IMR-90 (cell line): ENCODE data around the gene CEP72. TPM values are rescaled to one million over a fixed set of nuclear protein-coding genes. Genes with fewer than 3 reads are reported as not detected.
"Not testable (repeated sequence)": the region's sequence is repeated elsewhere in the genome, so short reads cannot be mapped to it uniquely, and the experiment has no call there.

Experiments used
- ATAC-seq: fragments of 200-7000 bp; cut with Tn5 transposase; 2 replicates; pipeline ENCODE4 v1.9.1; 2020; ENCODE audit warnings: low read depth, mild to moderate bottlenecking, moderate library complexity
- BruUV-seq: library from RNA; stranded (reverse); fragments of 400-500 nt; replicated peaks from 2 replicates; lab custom pipeline; 2021; lab: Mats Ljungman, UMichigan
- CTCF ChIA-PET: fragments of 300-600 bp; formaldehyde crosslinking; extraction: SDS; loops from one replicate; lab custom pipeline; 2021; ENCODE audit warnings: antibody characterized with exemption; lab: Yijun Ruan, JAX
- POLR2A ChIA-PET: fragments of 300-600 bp; sonication (Branson Sonifier 250); formaldehyde crosslinking; loops from one replicate; lab custom pipeline; 2022; ENCODE audit warnings: antibody characterized with exemption; ENCODE audit not compliant: unreplicated experiment; lab: Charles Lee
- DNase-seq: peaks from one replicate; pipeline ENCODE4 v3.0.0; 2013
- H2AFZ ChIP-seq: replicated peaks from 2 replicates; pipeline ENCODE3; 2013; ENCODE audit warnings: low read length, mild to moderate bottlenecking; ENCODE audit not compliant: poor library complexity
- H2AK5ac ChIP-seq: 2 replicates; pipeline ENCODE4 v1.6.1; 2013; ENCODE audit warnings: low read depth, low read length, inconsistent platforms
- H2AK9ac ChIP-seq: replicated peaks from 2 replicates; pipeline ENCODE3; 2013; ENCODE audit warnings: mild to moderate bottlenecking, low read depth, low read length, moderate library complexity; ENCODE audit not compliant: poor library complexity
- H2BK120ac ChIP-seq: 2 replicates; pipeline ENCODE4 v1.6.1; 2013; ENCODE audit warnings: low read depth, low read length, inconsistent platforms
- H2BK15ac ChIP-seq: 3 replicates; pipeline ENCODE4 v1.6.1; 2013; ENCODE audit warnings: low read depth, low read length, inconsistent platforms
- H2BK20ac ChIP-seq: 2 replicates; pipeline ENCODE4 v1.6.1; 2013; ENCODE audit warnings: low read depth, mild to moderate bottlenecking, inconsistent platforms, low read length, moderate library complexity
- H2BK5ac ChIP-seq: 2 replicates; pipeline ENCODE4 v1.6.1; 2013; ENCODE audit warnings: mild to moderate bottlenecking, low read depth, low read length, inconsistent platforms; ENCODE audit not compliant: poor library complexity, severe bottlenecking
- H3K14ac ChIP-seq: replicated peaks from 2 replicates; pipeline ENCODE4 v1.6.1; 2013; ENCODE audit warnings: low read depth, low read length, inconsistent platforms
- H3K18ac ChIP-seq: 2 replicates; pipeline ENCODE4 v1.6.1; 2013; ENCODE audit warnings: low read depth, low read length, control low read depth
- H3K23ac ChIP-seq: 2 replicates; pipeline ENCODE4 v1.6.1; 2013; ENCODE audit warnings: low read depth, low read length, inconsistent platforms
- H3K27ac ChIP-seq: 2 replicates; pipeline ENCODE4 v1.5.1; 2013; ENCODE audit warnings: mild to moderate bottlenecking, control low read depth, low read length; ENCODE audit not compliant: insufficient read depth
- H3K27me3 ChIP-seq: 2 replicates; pipeline ENCODE4 v1.6.1; 2013; ENCODE audit warnings: low read length; ENCODE audit not compliant: control insufficient read depth, insufficient read depth
- H3K36me3 ChIP-seq: 2 replicates; pipeline ENCODE4 v1.6.1; 2013; ENCODE audit warnings: low read length, mixed read lengths; ENCODE audit not compliant: control insufficient read depth, insufficient read depth
- H3K4ac ChIP-seq: 2 replicates; pipeline ENCODE4 v1.6.1; 2013; ENCODE audit warnings: low read depth, low read length, inconsistent platforms
- H3K4me1 ChIP-seq: 2 replicates; pipeline ENCODE4 v1.6.1; 2013; ENCODE audit warnings: low read length, mixed read lengths; ENCODE audit not compliant: control insufficient read depth, insufficient read depth
- H3K4me2 ChIP-seq: 2 replicates; pipeline ENCODE4 v1.6.1; 2013; ENCODE audit warnings: low read depth, mild to moderate bottlenecking, control low read depth, low read length, moderate library complexity
- H3K4me3 ChIP-seq: 2 replicates; pipeline ENCODE4 v1.5.1; 2013; ENCODE audit warnings: low read depth, mild to moderate bottlenecking, control low read depth, low read length, moderate library complexity; ENCODE audit not compliant: insufficient read depth
- H3K56ac ChIP-seq: 2 replicates; pipeline ENCODE4 v1.6.1; 2013; ENCODE audit warnings: low read length, inconsistent platforms; ENCODE audit not compliant: insufficient read depth; ENCODE audit errors: extremely low read depth
- H3K79me1 ChIP-seq, 2 experiments: 2 replicates each; pipeline ENCODE4 v1.6.1; 2013; ENCODE audit warnings: low read length in 2 of 2, inconsistent platforms in 1 of 2, low read depth in 1 of 2
- H3K9ac ChIP-seq: 2 replicates; pipeline ENCODE4 v1.6.1; 2013; ENCODE audit warnings: low read depth, low read length, control low read depth
- H3K9me1 ChIP-seq: 2 replicates; pipeline ENCODE4 v1.6.1; 2013; ENCODE audit warnings: low read length, inconsistent platforms; ENCODE audit not compliant: insufficient read depth
- H3K9me3 ChIP-seq: 2 replicates; pipeline ENCODE4 v1.6.1; 2013; ENCODE audit warnings: low read length; ENCODE audit not compliant: control insufficient read depth, insufficient read depth
- H4K20me1 ChIP-seq: 2 replicates; pipeline ENCODE4 v1.6.1; 2013; ENCODE audit warnings: low read length, inconsistent platforms; ENCODE audit not compliant: insufficient read depth
- H4K5ac ChIP-seq: 2 replicates; pipeline ENCODE4 v1.6.1; 2013; ENCODE audit warnings: mild to moderate bottlenecking, low read depth, low read length, control low read depth
- H4K8ac ChIP-seq, 2 experiments: 2 replicates each; pipeline ENCODE4 v1.6.1; 2013; ENCODE audit warnings: low read depth in 2 of 2, low read length in 2 of 2, control low read depth in 1 of 2, inconsistent platforms in 1 of 2
- H4K91ac ChIP-seq: 2 replicates; pipeline ENCODE4 v1.6.1; 2013; ENCODE audit warnings: low read depth, low read length, inconsistent platforms; ENCODE audit not compliant: insufficient read depth
- WGBS, 2 experiments: methylation state at CpG; one replicate each; pipeline versions ENCODE4 v1.1.5 to v1.1.7; 2013; ENCODE audit warnings: missing lambda C conversion rate in 2 of 2; ENCODE audit not compliant: insufficient read length in 1 of 2; ENCODE audit errors: extremely low coverage in 2 of 2; 5-methylcytosine and 5-hydroxymethylcytosine counted together
- dilution Hi-C: fragments of 300-500 bp; cut with HindIII; formaldehyde crosslinking; loops from one replicate; pipeline ENCODE4 v1.14.3; 2018; ENCODE audit warnings: low sequenced_read_pairs; ENCODE audit not compliant: unreplicated experiment
- in situ Hi-C: fragments of 300-500 bp; cut with MboI; formaldehyde crosslinking; loops from 3 replicates; pipeline ENCODE4 v1.14.3; 2019; ENCODE audit warnings: low sequenced_read_pairs, inconsistent platforms, mixed read lengths
- intact Hi-C: fragments of 100-400 bp; cut with micrococcal nuclease; formaldehyde crosslinking; loops from 2 replicates; pipeline ENCODE4 v1.10.0; 2022
- polyA plus RNA-seq, 3 experiments: library from polyadenylated mRNA; depleted of rRNA; stranded (reverse); fragments of >200 nt; gene quantifications; 2 replicates each; pipeline ENCODE4 v1.2.3, GENCODE V29; 2012; ENCODE audit warnings: low replicate concordance in 1 of 3
- total RNA-seq: library from RNA; depleted of rRNA; stranded (reverse); fragments of >200 nt; gene quantifications from 2 replicates; pipeline ENCODE4 v1.2.3, GENCODE V29; 2012

Gene CEP72
- total and polyA plus RNA-seq, 2 of the 4 experiments (the other 2 are of a cell fraction), result 2.9 to 4.3 TPM

DNA sequence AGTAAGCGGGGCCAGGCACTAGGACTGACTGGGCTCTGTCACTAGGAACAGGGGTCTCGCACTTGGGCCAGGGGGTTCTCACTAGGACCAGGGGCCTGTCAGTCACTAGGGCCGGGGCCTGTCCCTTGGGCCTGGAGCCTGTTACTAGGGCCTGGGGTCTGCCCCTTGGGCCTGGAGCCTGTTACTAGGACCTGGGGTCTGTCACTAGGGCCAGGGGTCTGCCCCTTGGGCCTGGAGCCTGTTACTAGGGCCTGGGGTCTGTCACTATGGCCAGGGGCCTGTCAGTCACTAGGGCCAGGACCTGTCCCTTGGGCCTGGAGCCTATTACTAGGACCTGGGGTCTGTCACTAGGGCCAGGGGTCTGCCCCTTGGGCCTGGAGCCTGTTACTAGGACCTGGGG, 70.1 kb downstream of the CEP72 start:
- POLR2A ChIA-PET, result not testable (repeated sequence)
- intact Hi-C loops, result loop anchor here (2.0 kb wide), 1 partner anchor 93 kb away; no protein-coding TSS in a partner anchor

DNA sequence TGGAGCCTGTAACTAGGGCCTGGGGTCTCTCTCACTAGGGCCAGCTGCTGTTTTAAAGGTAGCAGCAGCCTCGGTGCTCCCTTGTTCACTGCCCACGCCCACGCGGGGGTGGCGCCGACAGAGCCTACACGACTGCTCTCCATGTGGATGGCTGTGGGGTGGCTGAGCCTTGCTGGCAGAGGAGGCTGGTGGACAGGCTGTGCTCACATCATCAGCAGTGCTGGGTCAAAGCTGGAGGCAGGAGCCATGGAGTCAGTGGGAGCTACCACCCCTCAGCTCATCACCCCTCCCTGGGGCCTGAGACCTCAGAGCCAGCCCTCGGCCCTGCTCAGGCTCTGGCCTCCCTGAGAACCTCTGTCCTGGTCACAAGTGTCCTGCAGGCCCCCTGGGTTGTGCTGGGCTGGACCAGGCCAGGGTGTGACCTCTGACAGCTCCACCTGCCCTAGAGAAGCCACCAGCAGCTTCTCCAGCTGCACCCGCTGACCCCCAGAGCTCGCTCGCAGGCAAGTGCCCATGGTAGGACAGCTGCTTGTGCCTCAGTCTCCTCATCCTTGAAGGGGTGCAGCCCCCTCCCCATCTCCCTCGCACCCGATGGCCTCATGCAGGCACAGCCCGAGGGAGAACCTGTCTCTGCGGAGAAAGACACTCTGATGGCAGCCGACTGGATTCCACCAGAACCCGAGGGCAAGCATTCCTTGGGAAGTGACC, 70.7 kb downstream of the CEP72 start:
- H3K79me1 ChIP-seq, H3K36me3 ChIP-seq, H3K4me2 ChIP-seq, POLR2A ChIA-PET, H2AFZ ChIP-seq, H3K27me3 ChIP-seq, CTCF ChIA-PET, H3K9ac ChIP-seq, H4K8ac ChIP-seq, H2BK120ac ChIP-seq, H3K9me1 ChIP-seq, H3K4ac ChIP-seq, H2AK5ac ChIP-seq, H3K18ac ChIP-seq, ATAC-seq, DNase-seq, H2BK20ac ChIP-seq, BruUV-seq, H4K20me1 ChIP-seq, H3K56ac ChIP-seq, H3K4me3 ChIP-seq, H4K91ac ChIP-seq, H3K4me1 ChIP-seq, H3K23ac ChIP-seq, H4K5ac ChIP-seq, H3K14ac ChIP-seq, dilution Hi-C loops, H2BK5ac ChIP-seq, H2AK9ac ChIP-seq, H3K27ac ChIP-seq, H2BK15ac ChIP-seq, H3K9me3 ChIP-seq: not testable (repeated sequence)
- intact Hi-C loops, result loop anchor here (2.0 kb wide), 1 partner anchor 92 kb away; no protein-coding TSS in a partner anchor
- WGBS, 2 experiments, result no CpG with 5 or more reads among the region's 17 CpGs
- in situ Hi-C loops, result loop anchor here (10.0 kb wide), 1 partner anchor 92 kb away; no protein-coding TSS in a partner anchor

More for the DNA sequence above, 70.1 kb downstream of the CEP72 start:
- H3K4ac ChIP-seq, H3K79me1 ChIP-seq, H2AK5ac ChIP-seq, H2BK15ac ChIP-seq, H2BK120ac ChIP-seq, H2BK20ac ChIP-seq, BruUV-seq, H4K8ac ChIP-seq, H4K20me1 ChIP-seq, H3K4me1 ChIP-seq, H3K4me2 ChIP-seq, H3K23ac ChIP-seq, H4K91ac ChIP-seq, H3K4me3 ChIP-seq, H3K14ac ChIP-seq, DNase-seq, H3K36me3 ChIP-seq, H3K9me1 ChIP-seq, H3K27me3 ChIP-seq, H2BK5ac ChIP-seq, H3K18ac ChIP-seq, H2AFZ ChIP-seq, dilution Hi-C loops, H3K9ac ChIP-seq, H3K9me3 ChIP-seq, H2AK9ac ChIP-seq, ATAC-seq, H3K27ac ChIP-seq, CTCF ChIA-PET, H4K5ac ChIP-seq, H3K56ac ChIP-seq: not testable (repeated sequence)
- in situ Hi-C loops, result loop anchor here (10.0 kb wide), 1 partner anchor 93 kb away; no protein-coding TSS in a partner anchor
- WGBS, 2 experiments, result no CpG with 5 or more reads among the region's 3 CpGs
